K562 (cell line): ENCODE results near the gene COPS4. TPM values are rescaled to one million over a fixed set of nuclear protein-coding genes. Genes with fewer than 3 reads are reported as not detected.

Experiments used
- ATAC-seq: fragments of 200-7000 bp; cut with Tn5 transposase; 3 replicates; pipeline ENCODE4 v1.9.1; 2020; ENCODE audit warnings: moderate library complexity
- BruUV-seq: library from RNA; stranded (reverse); fragments of 400-500 nt; replicated peaks from 2 replicates; lab custom pipeline; 2021; lab: Mats Ljungman, UMichigan
- CTCF ChIA-PET: fragments of 300-600 bp; formaldehyde crosslinking; extraction: SDS; loops from one replicate; lab custom pipeline; 2021; ENCODE audit warnings: low intra/inter-chr PET ratio; lab: Yijun Ruan, JAX
- POLR2A ChIA-PET: fragments of 300-600, 350-650 bp; sonication (Branson Sonifier 250); formaldehyde crosslinking; extraction: SDS; loops from one replicate; lab custom pipeline; 2021; ENCODE audit warnings: antibody characterized with exemption, inconsistent platforms; lab: Yijun Ruan, JAX
- DNase-seq, 4 experiments: peaks; one replicate each; pipeline versions ENCODE4 v3.0.0 to v3.0.0-alpha.2; 2011 to 2018; ENCODE audit warnings: low spot score in 3 of 4, mixed read lengths in 3 of 4; ENCODE audit errors: extremely low read depth in 1 of 4
- FAIRE-seq: peaks from 2 replicates; lab custom pipeline; 2011; peaks lifted over from hg19 to GRCh38; lab: Jason Lieb, UNC
- H2AFZ ChIP-seq: 2 replicates; pipeline ENCODE4 v1.6.0; 2011; ENCODE audit warnings: low read depth, low read length, control low read depth, inconsistent platforms
- H3K27ac ChIP-seq: fragments of 200-600 bp; 3 replicates; pipeline ENCODE4 v1.8.0; 2011; ENCODE audit warnings: low read depth, mild to moderate bottlenecking, control low read depth, inconsistent platforms, low read length, moderate library complexity, mixed read lengths; ENCODE audit errors: extremely low read depth
- H3K27me3 ChIP-seq, 2 experiments: fragments of 300-600 bp in 1 of 2; 2 replicates in 1 of 2; 3 replicates in 1 of 2; pipeline versions ENCODE4 v1.6.0 to v1.8.0; 2011; ENCODE audit warnings: inconsistent platforms in 2 of 2, low read length in 2 of 2, mild to moderate bottlenecking in 1 of 2, mixed read lengths in 1 of 2, moderate library complexity in 1 of 2; ENCODE audit not compliant: control insufficient read depth in 2 of 2, insufficient read depth in 2 of 2
- H3K36me3 ChIP-seq: fragments of 300-600 bp; 3 replicates; pipeline ENCODE4 v1.8.0; 2011; ENCODE audit warnings: mild to moderate bottlenecking, low read length, inconsistent platforms; ENCODE audit not compliant: control insufficient read depth, insufficient read depth
- H3K4me1 ChIP-seq, 2 experiments: fragments of 200-600 bp in 1 of 2; replicated peaks in 1 of 2; 2 replicates in 1 of 2; 3 replicates in 1 of 2; pipeline versions ENCODE4 v1.5.1 to v1.8.0; 2011; ENCODE audit warnings: inconsistent platforms in 2 of 2, low read length in 2 of 2, mild to moderate bottlenecking in 1 of 2, mixed read lengths in 1 of 2, moderate library complexity in 1 of 2; ENCODE audit not compliant: control insufficient read depth in 2 of 2, insufficient read depth in 2 of 2
- H3K4me2 ChIP-seq: 2 replicates; pipeline ENCODE4 v1.6.1; 2011; ENCODE audit warnings: low read length, control low read depth, inconsistent platforms, mixed read lengths; ENCODE audit not compliant: insufficient read depth
- H3K4me3 ChIP-seq: fragments of 200-600 bp; sonication (generic), shearing (Covaris generic); 2 replicates; pipeline ENCODE4 v1.5.1; 2016; ENCODE audit warnings: control low read depth, inconsistent platforms
- H3K79me2 ChIP-seq: fragments of 200-600 bp; 3 replicates; pipeline ENCODE4 v1.8.0; 2011; ENCODE audit warnings: low read length, inconsistent platforms; ENCODE audit not compliant: control insufficient read depth, insufficient read depth
- H3K9ac ChIP-seq, 2 experiments: 2 replicates each; pipeline versions ENCODE4 v1.6.0 to v1.6.1; 2011; ENCODE audit warnings: low read depth in 2 of 2, low read length in 2 of 2, control low read depth in 1 of 2, inconsistent platforms in 1 of 2, mild to moderate bottlenecking in 1 of 2, mixed read lengths in 1 of 2; ENCODE audit not compliant: insufficient read depth in 1 of 2
- H3K9me1 ChIP-seq: one replicate; pipeline ENCODE4 v1.6.0; 2011; ENCODE audit warnings: inconsistent platforms, mild to moderate bottlenecking, low read length, moderate library complexity; ENCODE audit not compliant: control insufficient read depth, insufficient read depth
- H3K9me3 ChIP-seq: replicated peaks from 2 replicates; pipeline ENCODE4 v1.5.1; 2011; ENCODE audit warnings: low read depth, low read length, inconsistent platforms; ENCODE audit not compliant: control insufficient read depth, insufficient read depth
- H4K20me1 ChIP-seq: replicated peaks from 2 replicates; pipeline ENCODE4 v1.6.1; 2011; ENCODE audit warnings: low read length, inconsistent platforms, mixed read lengths; ENCODE audit not compliant: control insufficient read depth, insufficient read depth
- ZFP36 ChIP-seq: fragments of 150-350 bp; IDR thresholded peaks from 2 replicates; pipeline ENCODE4 v1.6.1; 2018; ENCODE audit warnings: low read length, low read depth; ENCODE audit not compliant: partially characterized antibody
- WGBS: fragments of 100-300 bp; shearing (Covaris generic); methylation state at CpG from one replicate; pipeline ENCODE4 v1.1.6; 2016; ENCODE audit warnings: low coverage, mixed read lengths; ENCODE audit not compliant: insufficient coverage; ENCODE audit errors: missing lambda C conversion rate; 5-methylcytosine and 5-hydroxymethylcytosine counted together
- in situ Hi-C: fragments of 300-500 bp; cut with MboI; formaldehyde crosslinking; loops from 4 replicates; pipeline ENCODE4 v1.15.0; 2018; ENCODE audit warnings: inconsistent platforms, mixed read lengths
- intact Hi-C: fragments of 100-400 bp; cut with micrococcal nuclease; formaldehyde crosslinking; loops from 2 replicates; pipeline ENCODE4 v1.14.2; 2022
- polyA plus RNA-seq, 8 experiments: library from polyadenylated mRNA; depleted of rRNA in 4 of 8; stranded (reverse) in 5 of 8; unstranded in 3 of 8; fragments of >200 nt; fragmentation: Nextera tagmentation in 2 of 8; fragmentation: Illumina TruSeq in 1 of 8; extraction: Ambion mirVana in 2 of 8; extraction: Trizol in 1 of 8; gene quantifications; 2 replicates each; pipeline versions ENCODE4 v1.2.1 to v1.2.3, GENCODE V29; 2011 to 2014; ENCODE audit warnings: inconsistent platforms in 1 of 8, missing spikeins in 1 of 8
- total RNA-seq, 7 experiments: library from RNA; depleted of rRNA in 6 of 7; stranded (reverse); fragments of >200 nt in 6 of 7; fragmentation: Illumina TruSeq in 2 of 7; extraction: Trizol in 2 of 7; gene quantifications; 2 replicates each; pipeline versions ENCODE4 v1.2.1 to v1.2.3, GENCODE V29; 2011 to 2021; ENCODE audit warnings: low replicate concordance in 1 of 7
- TF ChIP-seq, protein P1 (sequence below): sonication (generic); formaldehyde crosslinking; IDR thresholded peaks from 2 replicates; pipeline ENCODE4 v1.8.0; 2022; ENCODE audit warnings: missing genetic modification reagents, mild to moderate bottlenecking, borderline replicate concordance
- TF ChIP-seq, protein P2 (sequence below): fragments of 250-450 bp; sonication (Bioruptor Pico); IDR thresholded peaks from 2 replicates; pipeline ENCODE4 v1.5.0; 2020; ENCODE audit warnings: mild to moderate bottlenecking, borderline replicate concordance
- TF ChIP-seq, protein P3 (sequence below): sonication (generic); formaldehyde crosslinking; IDR thresholded peaks from 2 replicates; pipeline ENCODE4 v1.8.1; 2023; ENCODE audit warnings: mild to moderate bottlenecking, missing genetic modification reagents
- TF ChIP-seq, protein P4 (sequence below): fragments of 450-650 bp; IDR thresholded peaks from 2 replicates; pipeline ENCODE4 v1.6.1; 2014; ENCODE audit warnings: low read depth, mild to moderate bottlenecking, moderate library complexity, borderline replicate concordance

Gene COPS4
- total and polyA plus RNA-seq, 9 of the 15 experiments (the other 6 are each of a cell fraction or from before 2014, with no cell fraction given), result 44.7 to 180 (median 70.9) TPM

DNA sequence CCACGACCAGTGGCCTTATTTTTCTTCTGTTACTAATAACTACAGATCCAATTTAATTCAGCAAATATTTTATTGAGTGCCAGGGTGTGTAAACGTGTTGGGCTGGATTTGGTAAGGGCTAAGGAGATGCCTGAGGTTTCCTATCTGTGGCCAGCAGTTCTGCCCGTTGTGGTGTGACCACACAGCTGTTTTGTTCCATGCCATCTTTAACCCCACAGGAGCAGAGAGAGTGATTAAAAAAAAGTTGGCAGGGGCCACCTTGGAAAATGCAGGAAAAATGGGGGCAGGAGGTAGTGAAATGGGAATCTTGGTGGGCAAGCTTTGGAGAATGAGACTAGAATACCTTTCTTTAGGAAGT is 78.4 kb downstream of the COPS4 start:
- H3K36me3 ChIP-seq, result no peaks in the 10 kb centered on the region
- H3K27me3 ChIP-seq, result 0 out of 5 replicates have a peak, but pooled peaks cover 0 to 3% of the 10 kb centered on the region in 2 experiments
- H3K79me2 ChIP-seq, result no peaks in the 10 kb centered on the region
- intact Hi-C loops (no loop called here), in situ Hi-C loops (no loop called here)
- no peaks in the 10 kb centered on the region for H3K9me1 ChIP-seq
- BruUV-seq, result no TSS peak
- H3K4me2 ChIP-seq, result no peak overlapping the region
- ChIA-PET POLR2A (no interaction called here), CTCF (no interaction called here)
- H3K27ac ChIP-seq, result no peak overlapping the region
- ATAC-seq (no peak), FAIRE-seq (no peak), DNase-seq (no peak)
- H3K4me3 ChIP-seq, result no peak overlapping the region
- no peak overlapping the region for H3K9ac ChIP-seq
- peak overlapping the region; percentile 68 for H2AFZ ChIP-seq
- H3K4me1 ChIP-seq, result no peaks in the 10 kb centered on the region; a peak in 1 of 5 replicates
- TF ChIP-seq ZFP36, result no peak
- TF ChIP-seq, protein P1, sequence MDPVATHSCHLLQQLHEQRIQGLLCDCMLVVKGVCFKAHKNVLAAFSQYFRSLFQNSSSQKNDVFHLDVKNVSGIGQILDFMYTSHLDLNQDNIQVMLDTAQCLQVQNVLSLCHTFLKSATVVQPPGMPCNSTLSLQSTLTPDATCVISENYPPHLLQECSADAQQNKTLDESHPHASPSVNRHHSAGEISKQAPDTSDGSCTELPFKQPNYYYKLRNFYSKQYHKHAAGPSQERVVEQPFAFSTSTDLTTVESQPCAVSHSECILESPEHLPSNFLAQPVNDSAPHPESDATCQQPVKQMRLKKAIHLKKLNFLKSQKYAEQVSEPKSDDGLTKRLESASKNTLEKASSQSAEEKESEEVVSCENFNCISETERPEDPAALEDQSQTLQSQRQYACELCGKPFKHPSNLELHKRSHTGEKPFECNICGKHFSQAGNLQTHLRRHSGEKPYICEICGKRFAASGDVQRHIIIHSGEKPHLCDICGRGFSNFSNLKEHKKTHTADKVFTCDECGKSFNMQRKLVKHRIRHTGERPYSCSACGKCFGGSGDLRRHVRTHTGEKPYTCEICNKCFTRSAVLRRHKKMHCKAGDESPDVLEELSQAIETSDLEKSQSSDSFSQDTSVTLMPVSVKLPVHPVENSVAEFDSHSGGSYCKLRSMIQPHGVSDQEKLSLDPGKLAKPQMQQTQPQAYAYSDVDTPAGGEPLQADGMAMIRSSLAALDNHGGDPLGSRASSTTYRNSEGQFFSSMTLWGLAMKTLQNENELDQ (CRISPR knock-in tag), result no peak
- TF ChIP-seq, protein P2, sequence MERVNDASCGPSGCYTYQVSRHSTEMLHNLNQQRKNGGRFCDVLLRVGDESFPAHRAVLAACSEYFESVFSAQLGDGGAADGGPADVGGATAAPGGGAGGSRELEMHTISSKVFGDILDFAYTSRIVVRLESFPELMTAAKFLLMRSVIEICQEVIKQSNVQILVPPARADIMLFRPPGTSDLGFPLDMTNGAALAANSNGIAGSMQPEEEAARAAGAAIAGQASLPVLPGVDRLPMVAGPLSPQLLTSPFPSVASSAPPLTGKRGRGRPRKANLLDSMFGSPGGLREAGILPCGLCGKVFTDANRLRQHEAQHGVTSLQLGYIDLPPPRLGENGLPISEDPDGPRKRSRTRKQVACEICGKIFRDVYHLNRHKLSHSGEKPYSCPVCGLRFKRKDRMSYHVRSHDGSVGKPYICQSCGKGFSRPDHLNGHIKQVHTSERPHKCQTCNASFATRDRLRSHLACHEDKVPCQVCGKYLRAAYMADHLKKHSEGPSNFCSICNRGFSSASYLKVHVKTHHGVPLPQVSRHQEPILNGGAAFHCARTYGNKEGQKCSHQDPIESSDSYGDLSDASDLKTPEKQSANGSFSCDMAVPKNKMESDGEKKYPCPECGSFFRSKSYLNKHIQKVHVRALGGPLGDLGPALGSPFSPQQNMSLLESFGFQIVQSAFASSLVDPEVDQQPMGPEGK (CRISPR knock-in tag), result no peak
- TF ChIP-seq, protein P3, sequence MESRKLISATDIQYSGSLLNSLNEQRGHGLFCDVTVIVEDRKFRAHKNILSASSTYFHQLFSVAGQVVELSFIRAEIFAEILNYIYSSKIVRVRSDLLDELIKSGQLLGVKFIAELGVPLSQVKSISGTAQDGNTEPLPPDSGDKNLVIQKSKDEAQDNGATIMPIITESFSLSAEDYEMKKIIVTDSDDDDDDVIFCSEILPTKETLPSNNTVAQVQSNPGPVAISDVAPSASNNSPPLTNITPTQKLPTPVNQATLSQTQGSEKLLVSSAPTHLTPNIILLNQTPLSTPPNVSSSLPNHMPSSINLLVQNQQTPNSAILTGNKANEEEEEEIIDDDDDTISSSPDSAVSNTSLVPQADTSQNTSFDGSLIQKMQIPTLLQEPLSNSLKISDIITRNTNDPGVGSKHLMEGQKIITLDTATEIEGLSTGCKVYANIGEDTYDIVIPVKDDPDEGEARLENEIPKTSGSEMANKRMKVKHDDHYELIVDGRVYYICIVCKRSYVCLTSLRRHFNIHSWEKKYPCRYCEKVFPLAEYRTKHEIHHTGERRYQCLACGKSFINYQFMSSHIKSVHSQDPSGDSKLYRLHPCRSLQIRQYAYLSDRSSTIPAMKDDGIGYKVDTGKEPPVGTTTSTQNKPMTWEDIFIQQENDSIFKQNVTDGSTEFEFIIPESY, result no peak
- TF ChIP-seq, protein P4, sequence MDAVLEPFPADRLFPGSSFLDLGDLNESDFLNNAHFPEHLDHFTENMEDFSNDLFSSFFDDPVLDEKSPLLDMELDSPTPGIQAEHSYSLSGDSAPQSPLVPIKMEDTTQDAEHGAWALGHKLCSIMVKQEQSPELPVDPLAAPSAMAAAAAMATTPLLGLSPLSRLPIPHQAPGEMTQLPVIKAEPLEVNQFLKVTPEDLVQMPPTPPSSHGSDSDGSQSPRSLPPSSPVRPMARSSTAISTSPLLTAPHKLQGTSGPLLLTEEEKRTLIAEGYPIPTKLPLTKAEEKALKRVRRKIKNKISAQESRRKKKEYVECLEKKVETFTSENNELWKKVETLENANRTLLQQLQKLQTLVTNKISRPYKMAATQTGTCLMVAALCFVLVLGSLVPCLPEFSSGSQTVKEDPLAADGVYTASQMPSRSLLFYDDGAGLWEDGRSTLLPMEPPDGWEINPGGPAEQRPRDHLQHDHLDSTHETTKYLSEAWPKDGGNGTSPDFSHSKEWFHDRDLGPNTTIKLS, result no peak
- WGBS, result 3% methylated on average over 3 of the region's 3 CpGs
- no peaks in the 10 kb centered on the region for H4K20me1 ChIP-seq
- no peaks in the 10 kb centered on the region for H3K9me3 ChIP-seq
